ENCODE data around the gene IGFN1. TPM values are rescaled to one million over a fixed set of nuclear protein-coding genes. Genes with fewer than 3 reads are reported as not detected.

The IGFN1 gene
- total RNA-seq, 1 experiment from 2014 or later: not detected

DNA sequence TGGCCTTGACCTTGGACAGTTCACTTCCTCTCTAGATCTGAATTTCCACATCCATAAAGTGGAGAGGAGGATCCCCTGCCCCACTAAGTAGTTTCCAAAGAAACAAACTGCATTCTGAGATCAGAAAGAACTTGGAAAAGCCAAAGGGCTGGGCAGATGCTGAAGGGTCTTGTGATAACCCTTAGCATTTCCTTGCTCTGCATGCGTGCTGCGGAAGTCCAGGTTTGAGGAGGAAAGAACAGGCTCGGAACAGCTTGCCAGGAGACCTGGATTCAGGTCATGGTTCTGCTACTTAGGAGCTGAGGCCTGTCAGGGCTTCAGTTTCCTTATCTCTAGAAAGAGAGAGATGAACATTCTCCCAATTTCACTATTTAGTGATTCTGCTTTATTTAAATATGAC lies 27.2 kb downstream of the IGFN1 start:
- Histone ChIP-seq H3K23ac (ENCODE audit: insufficient read length, low read depth, low read length) (no peak overlapping the region), H3K9me3 (ENCODE audit: control insufficient read depth, low read depth, low read length) (no peaks in the 10 kb centered on the region), H3K14ac (ENCODE audit: insufficient read depth, low read length) (no peak overlapping the region), H2BK12ac (ENCODE audit: insufficient read length, low read depth, low read length) (no peak overlapping the region), H4K91ac (ENCODE audit: insufficient read length, low read depth, low read length) (no peak overlapping the region), H3T11ph (ENCODE audit: low read length) (no peak overlapping the region), H3K79me1 (ENCODE audit: insufficient read depth, low read depth, low read length, poor library complexity, severe bottlenecking) (no peaks in the 10 kb centered on the region), H2BK15ac (ENCODE audit: low read depth, low read length) (no peak overlapping the region), H4K20me1 (ENCODE audit: control insufficient read depth, insufficient read depth, insufficient read length) (no peaks in the 10 kb centered on the region), H2AFZ (ENCODE audit: low read length) (no peak overlapping the region), H3K79me2 (ENCODE audit: insufficient read depth, low read length) (no peaks in the 10 kb centered on the region), H3K56ac (ENCODE audit: insufficient read length, low read depth, low read length) (no peak overlapping the region), H3K4ac (ENCODE audit: low read depth, low read length) (no peak overlapping the region), H3K27me3 (ENCODE audit: insufficient read depth, low read length) (no peaks in the 10 kb centered on the region), H4K5ac (ENCODE audit: insufficient read length, low read depth, low read length) (no peak overlapping the region), H3K4me1 (ENCODE audit: insufficient read depth, low read length) (no peaks in the 10 kb centered on the region), H2AK5ac (ENCODE audit: insufficient read length, low read length) (no peak overlapping the region), H2BK5ac (ENCODE audit: insufficient read length, low read length) (no peak overlapping the region), H3K18ac (ENCODE audit: insufficient read length, low read depth, low read length) (no peak overlapping the region), H4K8ac (replicated peaks; ENCODE audit: insufficient read length, low read depth, low read length) (no peak overlapping the region), H3K27ac (ENCODE audit: insufficient read length, low read depth, low read length) (no peak overlapping the region), H2BK20ac (ENCODE audit: low read depth, low read length, poor library complexity, severe bottlenecking) (no peak overlapping the region), H2BK120ac (ENCODE audit: low read depth, low read length, poor library complexity, severe bottlenecking) (no peak overlapping the region), H3K4me2 (ENCODE audit: insufficient read depth, insufficient read length, low read length) (no peak overlapping the region), H3K9ac (ENCODE audit: extremely low read depth, insufficient read length, low read length) (no peak overlapping the region), H3K23me2 (ENCODE audit: insufficient read length, low read depth, low read length, poor library complexity, severe bottlenecking) (no peaks in the 10 kb centered on the region)
- Mint-ChIP-seq H3K4me1 (peaks cover 8 to 12% of the 10 kb centered on the region in 2 experiments; a peak in 3 of 4 replicates), H3K27me3 (ENCODE audit: low read depth) (peaks cover 10% of the 10 kb centered on the region), H3K36me3 (ENCODE audit: insufficient read depth in 1 of 3, low read depth in 3 of 3) (no peaks in the 10 kb centered on the region; a peak in 1 of 7 replicates), H3K9me3 (no peaks in the 10 kb centered on the region), H3K4me3 (no peak overlapping the region), H3K27ac (no peak overlapping the region)
- peak; percentile 17 for DNase-seq
- TF ChIP-seq, protein P1, sequence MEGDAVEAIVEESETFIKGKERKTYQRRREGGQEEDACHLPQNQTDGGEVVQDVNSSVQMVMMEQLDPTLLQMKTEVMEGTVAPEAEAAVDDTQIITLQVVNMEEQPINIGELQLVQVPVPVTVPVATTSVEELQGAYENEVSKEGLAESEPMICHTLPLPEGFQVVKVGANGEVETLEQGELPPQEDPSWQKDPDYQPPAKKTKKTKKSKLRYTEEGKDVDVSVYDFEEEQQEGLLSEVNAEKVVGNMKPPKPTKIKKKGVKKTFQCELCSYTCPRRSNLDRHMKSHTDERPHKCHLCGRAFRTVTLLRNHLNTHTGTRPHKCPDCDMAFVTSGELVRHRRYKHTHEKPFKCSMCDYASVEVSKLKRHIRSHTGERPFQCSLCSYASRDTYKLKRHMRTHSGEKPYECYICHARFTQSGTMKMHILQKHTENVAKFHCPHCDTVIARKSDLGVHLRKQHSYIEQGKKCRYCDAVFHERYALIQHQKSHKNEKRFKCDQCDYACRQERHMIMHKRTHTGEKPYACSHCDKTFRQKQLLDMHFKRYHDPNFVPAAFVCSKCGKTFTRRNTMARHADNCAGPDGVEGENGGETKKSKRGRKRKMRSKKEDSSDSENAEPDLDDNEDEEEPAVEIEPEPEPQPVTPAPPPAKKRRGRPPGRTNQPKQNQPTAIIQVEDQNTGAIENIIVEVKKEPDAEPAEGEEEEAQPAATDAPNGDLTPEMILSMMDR (conservative IDR thresholded peaks at IDR 0.05): no peak
- no CpG with 5 or more reads among the region's 3 CpGs for WGBS (ENCODE audit: extremely low coverage, insufficient read length, low lambda C conversion rate)
